ENCODE data around the gene ME1.

The ME1 gene

DNA sequence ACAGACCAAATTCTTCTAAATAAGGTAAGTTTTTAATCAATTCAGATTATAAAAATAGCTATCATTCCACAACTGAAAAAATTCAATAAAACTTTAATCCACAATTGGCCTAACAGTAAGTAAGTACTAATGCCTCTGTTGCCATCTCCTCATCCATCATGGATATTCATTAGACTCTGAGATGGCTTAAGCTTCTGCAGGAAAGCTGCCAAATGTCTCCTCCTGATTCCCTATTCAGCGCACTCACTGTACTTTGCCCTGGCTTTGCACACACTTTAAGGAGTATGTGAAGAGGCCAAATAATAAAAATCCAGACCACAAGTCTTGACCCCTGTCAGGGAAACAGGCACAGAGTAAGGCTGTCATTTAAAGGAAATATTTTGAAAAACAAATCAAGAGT, 261.3 kb downstream of the ME1 start:
- H3K4me3 ChIP-seq (ENCODE audit: low read depth, low read length) = no peak overlapping the region
- ChIA-PET POLR2A (interaction anchor here (0.6 kb wide), 1 partner anchor 936 kb away, joined by 6 read pairs; no protein-coding TSS in a partner anchor), CTCF (interaction anchor here (0.7 to 1.3 kb wide), 2 partner anchors 345 to 364 kb away, joined by 3 to 4 read pairs; no protein-coding TSS in a partner anchor)
- H3K4me1 ChIP-seq (ENCODE audit: control insufficient read depth, insufficient read depth, low read length) = no peaks in the 10 kb centered on the region
- H3K27ac ChIP-seq (ENCODE audit: extremely low read depth, low read depth, low read length) = no peak overlapping the region
- TF ChIP-seq, protein P1, sequence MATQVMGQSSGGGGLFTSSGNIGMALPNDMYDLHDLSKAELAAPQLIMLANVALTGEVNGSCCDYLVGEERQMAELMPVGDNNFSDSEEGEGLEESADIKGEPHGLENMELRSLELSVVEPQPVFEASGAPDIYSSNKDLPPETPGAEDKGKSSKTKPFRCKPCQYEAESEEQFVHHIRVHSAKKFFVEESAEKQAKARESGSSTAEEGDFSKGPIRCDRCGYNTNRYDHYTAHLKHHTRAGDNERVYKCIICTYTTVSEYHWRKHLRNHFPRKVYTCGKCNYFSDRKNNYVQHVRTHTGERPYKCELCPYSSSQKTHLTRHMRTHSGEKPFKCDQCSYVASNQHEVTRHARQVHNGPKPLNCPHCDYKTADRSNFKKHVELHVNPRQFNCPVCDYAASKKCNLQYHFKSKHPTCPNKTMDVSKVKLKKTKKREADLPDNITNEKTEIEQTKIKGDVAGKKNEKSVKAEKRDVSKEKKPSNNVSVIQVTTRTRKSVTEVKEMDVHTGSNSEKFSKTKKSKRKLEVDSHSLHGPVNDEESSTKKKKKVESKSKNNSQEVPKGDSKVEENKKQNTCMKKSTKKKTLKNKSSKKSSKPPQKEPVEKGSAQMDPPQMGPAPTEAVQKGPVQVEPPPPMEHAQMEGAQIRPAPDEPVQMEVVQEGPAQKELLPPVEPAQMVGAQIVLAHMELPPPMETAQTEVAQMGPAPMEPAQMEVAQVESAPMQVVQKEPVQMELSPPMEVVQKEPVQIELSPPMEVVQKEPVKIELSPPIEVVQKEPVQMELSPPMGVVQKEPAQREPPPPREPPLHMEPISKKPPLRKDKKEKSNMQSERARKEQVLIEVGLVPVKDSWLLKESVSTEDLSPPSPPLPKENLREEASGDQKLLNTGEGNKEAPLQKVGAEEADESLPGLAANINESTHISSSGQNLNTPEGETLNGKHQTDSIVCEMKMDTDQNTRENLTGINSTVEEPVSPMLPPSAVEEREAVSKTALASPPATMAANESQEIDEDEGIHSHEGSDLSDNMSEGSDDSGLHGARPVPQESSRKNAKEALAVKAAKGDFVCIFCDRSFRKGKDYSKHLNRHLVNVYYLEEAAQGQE (tag by site-specific recombination; IDR thresholded peaks at IDR 0.05) = no peak
- TF ChIP-seq BCL11B (tag by site-specific recombination; IDR thresholded peaks at IDR 0.05; ENCODE audit: low read depth) = no peak
- no peak for TF ChIP-seq ZNF10 (tag by site-specific recombination; IDR thresholded peaks at IDR 0.05)
- TF ChIP-seq ZNF626 (tag by site-specific recombination; IDR thresholded peaks at IDR 0.05) = no peak
- no peak for TF ChIP-seq ZNF223 (tag by site-specific recombination; IDR thresholded peaks at IDR 0.05)
- TF ChIP-seq SP2 (tag by site-specific recombination; IDR thresholded peaks at IDR 0.05) = no peak
- no peak for TF ChIP-seq ZNF501 (tag by site-specific recombination; IDR thresholded peaks at IDR 0.05)
- TF ChIP-seq, protein P2, sequence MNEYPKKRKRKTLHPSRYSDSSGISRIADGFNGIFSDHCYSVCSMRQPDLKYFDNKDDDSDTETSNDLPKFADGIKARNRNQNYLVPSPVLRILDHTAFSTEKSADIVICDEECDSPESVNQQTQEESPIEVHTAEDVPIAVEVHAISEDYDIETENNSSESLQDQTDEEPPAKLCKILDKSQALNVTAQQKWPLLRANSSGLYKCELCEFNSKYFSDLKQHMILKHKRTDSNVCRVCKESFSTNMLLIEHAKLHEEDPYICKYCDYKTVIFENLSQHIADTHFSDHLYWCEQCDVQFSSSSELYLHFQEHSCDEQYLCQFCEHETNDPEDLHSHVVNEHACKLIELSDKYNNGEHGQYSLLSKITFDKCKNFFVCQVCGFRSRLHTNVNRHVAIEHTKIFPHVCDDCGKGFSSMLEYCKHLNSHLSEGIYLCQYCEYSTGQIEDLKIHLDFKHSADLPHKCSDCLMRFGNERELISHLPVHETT (tag by site-specific recombination; IDR thresholded peaks at IDR 0.05) = no peak
- TF ChIP-seq, protein P3, sequence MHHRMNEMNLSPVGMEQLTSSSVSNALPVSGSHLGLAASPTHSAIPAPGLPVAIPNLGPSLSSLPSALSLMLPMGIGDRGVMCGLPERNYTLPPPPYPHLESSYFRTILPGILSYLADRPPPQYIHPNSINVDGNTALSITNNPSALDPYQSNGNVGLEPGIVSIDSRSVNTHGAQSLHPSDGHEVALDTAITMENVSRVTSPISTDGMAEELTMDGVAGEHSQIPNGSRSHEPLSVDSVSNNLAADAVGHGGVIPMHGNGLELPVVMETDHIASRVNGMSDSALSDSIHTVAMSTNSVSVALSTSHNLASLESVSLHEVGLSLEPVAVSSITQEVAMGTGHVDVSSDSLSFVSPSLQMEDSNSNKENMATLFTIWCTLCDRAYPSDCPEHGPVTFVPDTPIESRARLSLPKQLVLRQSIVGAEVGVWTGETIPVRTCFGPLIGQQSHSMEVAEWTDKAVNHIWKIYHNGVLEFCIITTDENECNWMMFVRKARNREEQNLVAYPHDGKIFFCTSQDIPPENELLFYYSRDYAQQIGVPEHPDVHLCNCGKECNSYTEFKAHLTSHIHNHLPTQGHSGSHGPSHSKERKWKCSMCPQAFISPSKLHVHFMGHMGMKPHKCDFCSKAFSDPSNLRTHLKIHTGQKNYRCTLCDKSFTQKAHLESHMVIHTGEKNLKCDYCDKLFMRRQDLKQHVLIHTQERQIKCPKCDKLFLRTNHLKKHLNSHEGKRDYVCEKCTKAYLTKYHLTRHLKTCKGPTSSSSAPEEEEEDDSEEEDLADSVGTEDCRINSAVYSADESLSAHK (tag by site-specific recombination; IDR thresholded peaks at IDR 0.05) = no peak
- no peak for TF ChIP-seq ZNF585B (tag by site-specific recombination; IDR thresholded peaks at IDR 0.05)
- TF ChIP-seq KLF16 (tag by site-specific recombination; IDR thresholded peaks at IDR 0.05) = no peak
- TF ChIP-seq ZNF366 (tag by site-specific recombination; conservative IDR thresholded peaks at IDR 0.05) = no peak
- no peak for TF ChIP-seq ZNF37A (tag by site-specific recombination; IDR thresholded peaks at IDR 0.05)
- TF ChIP-seq ZNF707 (tag by site-specific recombination; IDR thresholded peaks at IDR 0.05) = no peak
- no peak for TF ChIP-seq ZBTB1 (tag by site-specific recombination; IDR thresholded peaks at IDR 0.05)
- TF ChIP-seq, protein P4, sequence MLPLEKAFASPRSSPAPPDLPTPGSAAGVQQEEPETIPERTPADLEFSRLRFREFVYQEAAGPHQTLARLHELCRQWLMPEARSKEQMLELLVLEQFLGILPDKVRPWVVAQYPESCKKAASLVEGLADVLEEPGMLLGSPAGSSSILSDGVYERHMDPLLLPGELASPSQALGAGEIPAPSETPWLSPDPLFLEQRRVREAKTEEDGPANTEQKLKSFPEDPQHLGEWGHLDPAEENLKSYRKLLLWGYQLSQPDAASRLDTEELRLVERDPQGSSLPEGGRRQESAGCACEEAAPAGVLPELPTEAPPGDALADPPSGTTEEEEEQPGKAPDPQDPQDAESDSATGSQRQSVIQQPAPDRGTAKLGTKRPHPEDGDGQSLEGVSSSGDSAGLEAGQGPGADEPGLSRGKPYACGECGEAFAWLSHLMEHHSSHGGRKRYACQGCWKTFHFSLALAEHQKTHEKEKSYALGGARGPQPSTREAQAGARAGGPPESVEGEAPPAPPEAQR (tag by site-specific recombination; IDR thresholded peaks at IDR 0.05) = no peak
- TF ChIP-seq, protein P5, sequence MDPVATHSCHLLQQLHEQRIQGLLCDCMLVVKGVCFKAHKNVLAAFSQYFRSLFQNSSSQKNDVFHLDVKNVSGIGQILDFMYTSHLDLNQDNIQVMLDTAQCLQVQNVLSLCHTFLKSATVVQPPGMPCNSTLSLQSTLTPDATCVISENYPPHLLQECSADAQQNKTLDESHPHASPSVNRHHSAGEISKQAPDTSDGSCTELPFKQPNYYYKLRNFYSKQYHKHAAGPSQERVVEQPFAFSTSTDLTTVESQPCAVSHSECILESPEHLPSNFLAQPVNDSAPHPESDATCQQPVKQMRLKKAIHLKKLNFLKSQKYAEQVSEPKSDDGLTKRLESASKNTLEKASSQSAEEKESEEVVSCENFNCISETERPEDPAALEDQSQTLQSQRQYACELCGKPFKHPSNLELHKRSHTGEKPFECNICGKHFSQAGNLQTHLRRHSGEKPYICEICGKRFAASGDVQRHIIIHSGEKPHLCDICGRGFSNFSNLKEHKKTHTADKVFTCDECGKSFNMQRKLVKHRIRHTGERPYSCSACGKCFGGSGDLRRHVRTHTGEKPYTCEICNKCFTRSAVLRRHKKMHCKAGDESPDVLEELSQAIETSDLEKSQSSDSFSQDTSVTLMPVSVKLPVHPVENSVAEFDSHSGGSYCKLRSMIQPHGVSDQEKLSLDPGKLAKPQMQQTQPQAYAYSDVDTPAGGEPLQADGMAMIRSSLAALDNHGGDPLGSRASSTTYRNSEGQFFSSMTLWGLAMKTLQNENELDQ (tag by site-specific recombination; IDR thresholded peaks at IDR 0.05; ENCODE audit: low read depth) = no peak
- TF ChIP-seq, protein P6, sequence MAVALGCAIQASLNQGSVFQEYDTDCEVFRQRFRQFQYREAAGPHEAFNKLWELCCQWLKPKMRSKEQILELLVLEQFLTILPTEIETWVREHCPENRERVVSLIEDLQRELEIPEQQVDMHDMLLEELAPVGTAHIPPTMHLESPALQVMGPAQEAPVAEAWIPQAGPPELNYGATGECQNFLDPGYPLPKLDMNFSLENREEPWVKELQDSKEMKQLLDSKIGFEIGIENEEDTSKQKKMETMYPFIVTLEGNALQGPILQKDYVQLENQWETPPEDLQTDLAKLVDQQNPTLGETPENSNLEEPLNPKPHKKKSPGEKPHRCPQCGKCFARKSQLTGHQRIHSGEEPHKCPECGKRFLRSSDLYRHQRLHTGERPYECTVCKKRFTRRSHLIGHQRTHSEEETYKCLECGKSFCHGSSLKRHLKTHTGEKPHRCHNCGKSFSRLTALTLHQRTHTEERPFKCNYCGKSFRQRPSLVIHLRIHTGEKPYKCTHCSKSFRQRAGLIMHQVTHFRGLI (tag by site-specific recombination; IDR thresholded peaks at IDR 0.05) = no peak
- TF ChIP-seq, protein P7, sequence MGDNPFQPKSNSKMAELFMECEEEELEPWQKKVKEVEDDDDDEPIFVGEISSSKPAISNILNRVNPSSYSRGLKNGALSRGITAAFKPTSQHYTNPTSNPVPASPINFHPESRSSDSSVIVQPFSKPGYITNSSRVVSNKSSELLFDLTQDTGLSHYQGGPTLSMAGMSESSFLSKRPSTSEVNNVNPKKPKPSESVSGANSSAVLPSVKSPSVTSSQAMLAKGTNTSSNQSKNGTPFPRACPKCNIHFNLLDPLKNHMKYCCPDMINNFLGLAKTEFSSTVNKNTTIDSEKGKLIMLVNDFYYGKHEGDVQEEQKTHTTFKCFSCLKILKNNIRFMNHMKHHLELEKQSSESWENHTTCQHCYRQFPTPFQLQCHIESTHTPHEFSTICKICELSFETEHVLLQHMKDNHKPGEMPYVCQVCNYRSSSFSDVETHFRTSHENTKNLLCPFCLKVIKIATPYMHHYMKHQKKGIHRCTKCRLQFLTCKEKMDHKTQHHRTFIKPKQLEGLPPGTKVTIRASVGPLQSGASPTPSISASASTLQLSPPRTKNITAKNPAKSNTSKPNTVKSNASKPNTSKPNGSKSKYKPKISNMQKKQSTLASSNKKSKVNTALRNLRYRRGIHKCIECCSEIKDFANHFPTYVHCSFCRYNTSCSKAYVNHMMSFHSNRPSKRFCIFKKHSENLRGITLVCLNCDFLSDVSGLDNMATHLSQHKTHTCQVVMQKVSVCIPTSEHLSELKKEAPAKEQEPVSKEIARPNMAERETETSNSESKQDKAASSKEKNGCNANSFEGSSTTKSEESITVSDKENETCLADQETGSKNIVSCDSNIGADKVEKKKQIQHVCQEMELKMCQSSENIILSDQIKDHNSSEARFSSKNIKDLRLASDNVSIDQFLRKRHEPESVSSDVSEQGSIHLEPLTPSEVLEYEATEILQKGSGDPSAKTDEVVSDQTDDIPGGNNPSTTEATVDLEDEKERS (tag by site-specific recombination; IDR thresholded peaks at IDR 0.05) = no peak
- TF ChIP-seq ZNF629 (tag by site-specific recombination; IDR thresholded peaks at IDR 0.05) = no peak
- H3K36me3 ChIP-seq (ENCODE audit: control insufficient read depth in 2 of 2, insufficient read depth in 1 of 2, low read length in 2 of 2) = peaks cover 56 to 99% of the 10 kb centered on the region in 2 experiments
- H3K9me3 ChIP-seq (ENCODE audit: control insufficient read depth, insufficient read depth, low read depth, low read length) = no peaks in the 10 kb centered on the region
